Measurements from ENCODE around the gene DNAJC10.

GRCh38 chr2:182695776-182696175 lies 20.3 kb upstream of the DNAJC10 start:
- TF ChIP-seq CTCF (conservative IDR thresholded peaks at IDR 0.05), result no peak
- no peak for TF ChIP-seq EZH2 (IDR thresholded peaks at IDR 0.05; ENCODE audit: low read depth)
